M059J (cell line): ENCODE results near the gene CCNO. TPM values are rescaled to one million over a fixed set of nuclear protein-coding genes. Genes with fewer than 3 reads are reported as not detected.
A peak's percentile ranks its signal among the peaks of the same experiment; 100 is the strongest.

ENCODE experiments used
- DNase-seq: peaks from one replicate; pipeline ENCODE4 v3.0.0-alpha.2; 2012; ENCODE audit warnings: low read depth
- total RNA-seq: library from RNA; depleted of rRNA; stranded (reverse); fragments of >200 nt; shearing (Covaris generic); gene quantifications from 2 replicates; pipeline ENCODE4 v1.2.3, GENCODE V29; 2014; rRNA removed

The CCNO gene
- total RNA-seq, 1 experiment from 2014 or later = 5.5 TPM

DNA sequence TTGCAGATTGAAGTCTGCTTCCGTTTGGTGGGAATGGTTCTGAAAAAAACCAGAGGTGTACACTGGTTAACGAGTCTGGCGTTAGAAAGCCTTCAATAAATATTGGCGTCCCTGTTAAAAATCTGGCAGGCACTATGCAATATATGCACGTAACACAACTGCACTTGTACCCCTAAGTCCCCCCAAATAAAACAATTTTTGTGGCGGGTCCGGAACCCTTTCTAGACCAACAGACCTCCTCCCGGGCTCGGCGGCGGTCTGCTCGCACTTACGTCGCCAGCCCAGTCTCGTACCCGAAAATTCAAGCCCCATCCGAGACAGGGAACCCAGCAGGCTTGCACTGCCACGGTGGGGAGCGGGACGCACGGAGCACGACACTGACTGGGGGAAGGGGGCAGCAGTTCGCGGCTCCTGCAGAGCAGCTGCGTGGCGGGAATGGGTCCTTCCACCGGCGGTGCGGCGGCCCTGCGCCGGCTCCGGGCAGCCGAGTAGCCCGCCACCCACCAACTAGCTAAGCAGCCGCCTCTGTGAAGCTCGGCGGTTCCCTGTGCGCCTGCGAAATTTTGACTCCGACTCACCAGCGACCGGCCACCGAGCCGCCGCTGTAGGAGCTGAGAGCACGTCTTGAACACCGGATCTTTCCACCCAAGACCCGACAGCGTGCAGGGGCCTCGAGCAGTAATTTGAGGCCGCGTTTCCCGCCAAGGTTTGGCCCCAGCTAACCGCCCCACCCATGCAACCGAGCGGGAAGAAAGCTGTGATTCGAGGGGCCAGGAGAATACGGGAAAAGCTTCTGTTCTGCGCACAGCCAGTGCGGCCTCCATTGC, 10.2 kb downstream of the CCNO start:
- DNase-seq = no peak

DNA sequence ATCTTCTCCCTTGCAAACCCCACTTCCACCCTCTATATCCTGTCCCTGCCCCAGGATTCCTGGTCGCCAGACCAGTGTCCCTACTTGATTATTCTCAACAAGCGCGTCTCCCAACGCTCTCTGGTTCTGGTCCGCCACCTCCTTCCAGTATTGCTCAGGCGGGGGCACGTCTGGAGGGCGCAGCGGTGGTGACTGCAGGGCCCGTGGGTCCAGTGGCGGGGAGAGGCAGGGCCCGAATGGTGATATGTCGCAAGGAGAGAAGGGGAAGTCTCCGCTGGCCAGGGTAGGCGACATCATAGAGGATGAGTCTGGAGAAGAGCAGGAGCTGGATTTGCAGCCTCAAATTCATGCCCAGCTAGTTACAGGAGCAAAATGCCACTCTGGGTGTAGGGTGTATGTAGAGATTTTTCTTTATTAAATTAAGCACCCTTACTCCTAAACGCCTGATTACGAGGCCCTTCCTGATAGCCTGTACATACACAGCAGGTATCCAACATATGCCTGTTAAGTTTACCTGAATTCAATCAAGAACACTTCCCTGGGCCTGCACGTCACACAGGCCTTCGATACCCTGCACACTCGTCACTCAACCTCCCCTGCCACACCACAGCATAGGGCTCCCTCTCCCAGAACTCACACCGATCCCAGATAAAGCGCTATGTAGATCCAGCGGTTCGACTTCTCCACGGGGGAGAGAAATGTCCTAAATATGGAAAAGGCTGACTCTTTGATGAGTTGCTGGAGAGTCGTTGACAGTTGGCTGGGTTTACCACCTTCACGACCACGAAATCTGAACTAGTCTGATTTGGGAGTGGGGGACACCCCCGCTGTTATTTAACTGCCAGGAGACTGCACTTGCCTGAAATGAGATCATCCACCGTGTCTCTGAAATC, 11.1 kb downstream of the CCNO start:
- DNase-seq = no peak

DNA sequence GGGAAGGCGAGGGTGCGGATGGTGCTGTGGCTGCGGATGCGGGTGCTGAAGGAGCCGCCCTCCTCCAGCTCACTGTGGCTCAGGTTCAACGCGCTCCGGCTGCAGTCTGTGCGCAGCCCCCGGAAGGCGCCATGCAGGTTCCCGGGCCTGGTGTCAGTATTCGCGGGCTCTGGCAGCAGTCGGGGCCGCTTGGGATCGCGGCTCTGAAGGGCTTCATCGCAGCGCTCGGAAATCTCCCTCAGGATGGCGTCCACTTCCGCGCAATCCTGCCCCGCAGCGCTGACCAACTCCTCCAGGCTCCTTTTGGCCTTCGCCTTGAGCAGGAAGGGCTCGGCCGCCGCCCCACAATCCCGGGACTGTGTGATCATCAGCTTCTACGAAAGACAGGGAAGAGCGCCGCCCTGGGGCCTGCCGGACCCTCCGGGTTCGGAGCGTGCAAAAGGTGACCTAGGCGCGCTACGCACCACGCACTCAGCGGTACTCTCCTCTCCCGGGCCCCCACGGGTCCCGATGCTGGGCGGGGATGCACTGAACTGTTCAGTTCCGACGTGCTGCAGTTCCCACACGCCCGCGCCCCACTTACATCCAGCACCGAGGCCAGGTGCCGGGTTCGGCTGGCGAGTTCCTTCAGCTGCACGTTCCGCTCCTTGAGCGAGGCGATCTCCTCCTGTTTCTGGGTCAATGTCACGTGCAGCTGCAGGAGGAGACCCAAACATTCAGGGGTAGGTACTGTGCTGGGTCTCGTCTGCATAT, 12.8 kb downstream of the CCNO start:
- peak; percentile 44 for DNase-seq

DNA sequence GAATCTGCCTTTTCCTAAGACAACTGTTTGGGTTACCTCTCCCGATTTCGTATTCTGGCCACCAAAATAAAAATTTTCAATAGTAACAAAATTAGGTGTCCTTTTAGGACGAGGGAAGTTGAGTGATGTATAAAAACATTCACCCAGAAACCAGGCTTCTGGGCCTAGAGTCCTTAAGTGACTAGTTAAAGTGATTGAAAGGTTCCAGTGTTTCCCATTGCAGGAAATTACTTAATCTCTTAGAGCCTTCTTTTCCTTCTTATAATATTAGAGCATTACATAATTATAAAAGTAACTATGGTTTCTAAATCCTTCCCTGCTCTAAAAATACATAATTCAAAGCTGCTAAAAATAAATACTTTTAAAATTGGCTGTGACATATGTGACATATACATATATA, 13.6 kb downstream of the CCNO start:
- no peak for DNase-seq

DNA sequence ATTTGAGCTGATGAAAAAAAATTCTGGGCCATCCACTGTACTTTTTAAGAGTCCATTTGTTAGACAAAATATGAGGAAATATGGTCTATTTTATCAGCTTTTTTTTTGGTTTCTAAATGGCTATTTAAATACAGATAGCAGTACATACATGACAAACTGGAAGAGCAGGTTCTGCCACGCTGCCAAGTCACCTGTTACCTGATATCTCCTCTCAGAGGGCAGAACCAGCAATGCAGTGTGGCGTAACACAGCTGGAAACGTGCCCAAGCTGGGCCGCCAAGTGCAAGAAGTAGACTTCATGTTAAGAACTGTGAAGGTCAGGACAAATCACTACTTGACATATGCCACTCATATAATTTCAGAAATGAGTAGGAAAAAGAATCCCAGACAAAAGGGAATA, 14.4 kb downstream of the CCNO start:
- no peak for DNase-seq

DNA sequence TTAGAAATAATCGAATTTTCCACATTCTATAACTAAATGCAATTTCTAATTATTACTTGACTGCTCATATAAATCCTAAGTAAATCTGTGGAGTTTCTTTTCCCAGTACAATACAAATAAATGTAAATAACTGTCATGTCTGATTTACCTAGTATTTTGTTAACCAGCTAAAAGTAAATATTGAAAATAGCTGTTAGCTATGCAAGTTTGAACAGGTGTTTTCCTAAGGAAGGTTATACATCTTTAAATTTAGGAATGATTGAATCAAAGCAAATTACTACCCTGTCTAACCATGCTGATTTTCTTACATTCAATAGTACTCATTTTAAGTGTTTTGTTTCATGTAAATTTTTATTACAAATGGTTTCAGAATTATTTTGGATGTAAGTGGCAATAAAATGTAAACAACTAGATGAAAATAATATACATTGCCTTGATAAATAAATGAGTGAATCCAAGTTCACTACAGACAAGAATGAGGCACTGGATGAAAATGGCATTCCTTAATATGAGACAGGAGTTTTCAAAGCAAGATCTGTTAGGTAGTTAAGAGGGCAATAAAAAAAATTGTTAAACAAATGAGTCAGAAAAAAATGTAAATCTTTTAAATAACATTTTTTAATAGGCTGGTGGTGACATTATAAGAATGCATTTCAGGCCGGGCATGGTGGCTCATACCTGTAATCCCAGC, 22.1 kb downstream of the CCNO start:
- DNase-seq = peak; percentile 30

DNA sequence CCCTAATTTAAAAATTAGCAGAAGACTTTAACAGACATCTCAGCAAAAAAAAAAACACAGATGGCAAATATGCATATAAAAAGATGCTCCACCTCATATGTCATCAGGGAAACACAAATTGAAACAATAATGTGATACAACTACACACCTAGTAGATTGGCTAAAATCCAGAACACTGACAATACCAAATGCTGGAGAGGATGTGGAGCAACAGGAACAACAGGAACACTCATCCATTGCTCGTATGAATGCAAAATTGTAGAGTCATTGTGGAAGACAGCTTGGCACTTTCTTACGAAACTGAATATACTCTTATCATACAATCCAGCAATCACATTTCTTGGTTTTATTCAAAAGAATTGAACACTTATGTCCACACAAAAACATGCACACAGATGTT, 28.4 kb downstream of the CCNO start:
- no peak for DNase-seq

DNA sequence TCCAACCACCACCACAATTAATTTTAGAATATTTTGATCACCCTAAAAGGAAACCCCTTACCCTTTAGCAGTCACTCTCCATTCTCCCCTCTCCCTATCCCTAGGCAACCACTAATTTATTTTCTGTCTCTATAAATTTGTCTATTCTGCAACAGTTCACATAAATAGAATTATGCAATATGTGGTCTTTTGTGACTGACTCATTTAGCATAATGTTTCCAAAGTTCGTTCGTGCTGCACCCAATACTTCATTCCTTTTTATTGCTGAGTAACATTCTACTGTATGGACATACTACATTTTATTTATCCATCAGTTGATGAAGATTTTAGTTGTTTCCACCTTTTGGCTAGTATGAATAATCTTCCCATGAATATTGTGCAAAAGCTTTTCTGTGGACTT, 42.2 kb downstream of the CCNO start:
- DNase-seq = peak; percentile 16

DNA sequence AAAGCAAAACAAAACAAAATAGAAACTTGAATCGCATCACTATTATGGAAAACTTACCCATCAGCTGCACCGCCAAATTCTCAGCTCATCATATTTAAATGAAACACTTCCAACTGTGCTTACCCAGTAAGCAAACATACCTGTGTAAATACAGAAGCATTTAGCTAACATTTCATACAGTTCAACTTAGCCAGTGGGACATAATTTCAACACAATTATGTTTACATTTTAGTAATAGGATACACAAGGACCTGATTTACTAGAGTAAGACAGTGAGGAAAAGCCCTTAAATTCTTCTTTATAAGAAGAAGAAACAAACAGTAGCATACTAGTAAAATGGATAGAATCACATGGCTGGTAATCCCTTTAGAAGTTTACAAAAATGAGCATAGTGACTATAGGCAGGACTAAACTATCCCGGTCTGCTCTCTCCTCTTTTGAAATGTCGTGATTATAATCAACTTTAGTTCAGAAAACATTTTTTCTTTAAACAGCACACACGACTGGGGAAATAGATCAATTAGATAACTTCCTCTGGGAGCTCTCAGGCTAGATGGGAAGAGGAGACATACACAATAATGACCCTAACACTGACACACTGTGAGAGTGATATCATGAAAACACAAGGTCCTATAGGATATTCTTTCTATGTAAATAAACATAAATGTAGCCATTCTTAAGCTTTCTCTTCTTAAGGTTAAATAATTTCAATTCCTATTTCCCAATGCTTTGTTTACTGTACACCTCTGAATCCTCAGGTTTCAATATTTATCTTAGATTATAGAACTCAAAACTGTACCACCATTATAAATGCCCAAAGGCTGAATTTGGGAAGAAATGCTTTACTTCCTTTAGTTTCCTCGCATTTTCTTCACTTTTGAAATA, 44.5 kb downstream of the CCNO start:
- no peak for DNase-seq

DNA sequence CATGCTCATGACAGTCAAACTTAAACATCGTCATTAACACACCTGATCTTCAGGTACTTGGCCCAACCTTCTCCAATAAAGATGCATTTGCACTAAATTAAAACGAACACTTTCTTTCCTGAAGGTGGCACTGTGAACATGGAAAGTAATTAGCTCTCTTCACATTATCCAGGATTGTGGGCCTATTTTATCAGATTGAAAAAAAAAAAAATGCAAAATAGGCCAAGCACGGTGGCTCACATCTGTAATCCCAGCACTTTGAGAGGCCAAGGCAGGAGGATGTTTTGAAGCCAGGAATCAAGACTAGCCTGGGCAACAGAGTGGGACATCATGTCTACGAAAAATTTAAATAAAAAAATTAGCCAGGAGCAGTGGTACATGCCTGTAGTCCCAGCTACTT, 46.0 kb downstream of the CCNO start:
- DNase-seq = peak; percentile 45

Other genes with a start within 250 kb of the CCNO start
- gene ESM1, start 248.0 kb downstream of the CCNO start, total RNA-seq = 0.37 and 1.1 TPM in 2 replicates
- gene GZMK, start 209.4 kb downstream of the CCNO start, total RNA-seq = not detected in 2 replicates
- gene GZMA, start 131.0 kb downstream of the CCNO start, total RNA-seq = not detected in 2 replicates
- 155 and 179 TPM in 2 replicates for gene GPX8, start 73.4 kb downstream of the CCNO start, total RNA-seq
- not detected in 2 replicates for gene CDC20B, start 60.4 kb downstream of the CCNO start, total RNA-seq
- gene MCIDAS, start 6.3 kb downstream of the CCNO start, total RNA-seq = 0.59 TPM in 1 of 2 replicates, not detected in the other
- gene DHX29, start 74.1 kb upstream of the CCNO start, total RNA-seq = 26.1 and 28.7 TPM in 2 replicates
- gene MTREX, start 74.4 kb upstream of the CCNO start, total RNA-seq = 95.2 and 104 TPM in 2 replicates